ENCODE measurements around the gene ULK3.
A peak's percentile ranks its signal among the peaks of the same experiment; 100 is the strongest.
"Not testable (repeated sequence)": the region's sequence is repeated elsewhere in the genome, so short reads cannot be mapped to it uniquely, and the experiment has no call there.

ULK3 gene

GRCh38 chr15:74842581-74843444 is at the start of gene ULK3:
ULK3 (minus strand) TSS chr15:74843156; CDS start chr15:74843105, 51 bp downstream.
- DNase-seq = peak; percentile 67

GRCh38 chr15:74892313-74892712 is 49.4 kb upstream of the ULK3 start:
- no peak for DNase-seq

GRCh38 chr15:74891469-74891868 is 48.5 kb upstream of the ULK3 start:
- DNase-seq = no peak

- DNase-seq = no peak
Observed at GRCh38 chr15:74890665-74890960, 47.7 kb upstream of the ULK3 start.

GRCh38 chr15:74889883-74890664 is 47.1 kb upstream of the ULK3 start, which contains the start of gene MPI:
MPI (plus strand) TSS chr15:74890042; CDS start chr15:74890074, 32 bp downstream.
- peak; percentile 1 for DNase-seq

- no peak for DNase-seq
Observed at GRCh38 chr15:74889390-74889882, 46.5 kb upstream of the ULK3 start.

- DNase-seq = no peak
Observed at GRCh38 chr15:74888716-74889115, 45.8 kb upstream of the ULK3 start.

GRCh38 chr15:74887537-74888193 is 44.7 kb upstream of the ULK3 start:
- not testable (repeated sequence) for DNase-seq

- DNase-seq = no peak
Observed at GRCh38 chr15:74885461-74885860, 42.5 kb upstream of the ULK3 start.

- no peak for DNase-seq
Observed at GRCh38 chr15:74884428-74885223, 41.7 kb upstream of the ULK3 start.

GRCh38 chr15:74882528-74882927 is 39.6 kb upstream of the ULK3 start:
- DNase-seq = no peak

GRCh38 chr15:74878273-74878672 is 35.3 kb upstream of the ULK3 start:
- no peak for DNase-seq

- DNase-seq = peak; percentile 2
Observed at GRCh38 chr15:74873756-74874424, 30.9 kb upstream of the ULK3 start.

GRCh38 chr15:74873036-74873755 is 30.2 kb upstream of the ULK3 start, which contains the start of gene SCAMP2:
SCAMP2 (minus strand) TSS chr15:74873365; CDS start chr15:74873255, 110 bp downstream.
- peak; percentile 42 for DNase-seq

GRCh38 chr15:74872702-74873035 is 29.7 kb upstream of the ULK3 start:
- no peak for DNase-seq

GRCh38 chr15:74870436-74871215 is 27.7 kb upstream of the ULK3 start:
- no peak for DNase-seq

GRCh38 chr15:74869726-74870407 is 26.9 kb upstream of the ULK3 start:
- no peak for DNase-seq

- DNase-seq = no peak
Observed at GRCh38 chr15:74869372-74869725, 26.4 kb upstream of the ULK3 start.

GRCh38 chr15:74868059-74868458 is 25.1 kb upstream of the ULK3 start:
- DNase-seq = no peak

All from DMS153 (cell line).